Prostate gland (tissue), 2 donors: ENCODE measurements around the gene CCDC93.

Experiments
- POLR2A ChIP-seq: fragments of 450-650 bp; IDR thresholded peaks from one replicate; pipeline ENCODE4 v1.6.1; 2016; ENCODE audit warnings: antibody characterized with exemption, mild to moderate bottlenecking
- TF ChIP-seq, protein P1 (sequence below), 4 experiments: fragments of 200-600 bp in 2 of 4; fragments of 450-650 bp in 2 of 4; sonication (generic) in 2 of 4; IDR thresholded peaks; 1 replicate in 3 of 4; 2 replicates in 1 of 4; pipeline ENCODE4 v1.5.1; 2016 to 2019; ENCODE audit warnings: antibody characterized with exemption in 4 of 4, mild to moderate bottlenecking in 2 of 4, moderate library complexity in 2 of 4

DNA sequence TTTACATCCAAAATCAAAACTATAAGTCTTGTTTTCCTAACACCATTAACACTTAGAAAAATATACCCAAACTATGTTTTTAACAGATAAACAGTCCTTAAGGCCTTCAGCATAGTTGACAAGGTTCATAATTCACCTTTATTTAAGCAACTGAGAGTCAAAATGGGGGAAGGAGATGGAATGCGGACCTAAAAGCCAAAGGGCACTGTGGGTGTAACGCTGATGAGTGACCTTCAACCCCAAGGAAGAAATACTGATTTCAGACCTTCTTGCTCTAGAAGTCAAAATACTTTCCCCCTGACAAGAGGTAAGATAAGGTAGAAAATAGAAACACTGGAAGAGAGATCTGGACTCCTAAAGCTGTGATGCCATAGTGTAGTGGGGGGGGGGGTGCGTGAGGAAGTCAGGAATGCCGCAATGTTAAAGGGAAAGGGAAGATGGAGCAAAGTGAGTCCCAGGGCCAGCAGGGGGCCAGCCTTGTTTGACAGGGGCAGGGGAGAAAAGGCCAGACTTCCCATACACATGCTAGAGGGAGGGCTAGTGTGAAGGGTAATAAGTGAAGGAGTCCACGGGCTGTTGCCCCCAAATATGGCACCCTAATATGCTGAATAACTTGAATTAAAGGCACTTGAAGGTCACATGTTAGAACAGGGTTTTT is 31.4 kb downstream of the CCDC93 start:
- TF ChIP-seq, protein P1, sequence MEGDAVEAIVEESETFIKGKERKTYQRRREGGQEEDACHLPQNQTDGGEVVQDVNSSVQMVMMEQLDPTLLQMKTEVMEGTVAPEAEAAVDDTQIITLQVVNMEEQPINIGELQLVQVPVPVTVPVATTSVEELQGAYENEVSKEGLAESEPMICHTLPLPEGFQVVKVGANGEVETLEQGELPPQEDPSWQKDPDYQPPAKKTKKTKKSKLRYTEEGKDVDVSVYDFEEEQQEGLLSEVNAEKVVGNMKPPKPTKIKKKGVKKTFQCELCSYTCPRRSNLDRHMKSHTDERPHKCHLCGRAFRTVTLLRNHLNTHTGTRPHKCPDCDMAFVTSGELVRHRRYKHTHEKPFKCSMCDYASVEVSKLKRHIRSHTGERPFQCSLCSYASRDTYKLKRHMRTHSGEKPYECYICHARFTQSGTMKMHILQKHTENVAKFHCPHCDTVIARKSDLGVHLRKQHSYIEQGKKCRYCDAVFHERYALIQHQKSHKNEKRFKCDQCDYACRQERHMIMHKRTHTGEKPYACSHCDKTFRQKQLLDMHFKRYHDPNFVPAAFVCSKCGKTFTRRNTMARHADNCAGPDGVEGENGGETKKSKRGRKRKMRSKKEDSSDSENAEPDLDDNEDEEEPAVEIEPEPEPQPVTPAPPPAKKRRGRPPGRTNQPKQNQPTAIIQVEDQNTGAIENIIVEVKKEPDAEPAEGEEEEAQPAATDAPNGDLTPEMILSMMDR (IDR thresholded peaks at IDR 0.05): no peak
- TF ChIP-seq POLR2A: no peak
